Measurements from ENCODE around the gene THAP4.

THAP4 gene

DNA sequence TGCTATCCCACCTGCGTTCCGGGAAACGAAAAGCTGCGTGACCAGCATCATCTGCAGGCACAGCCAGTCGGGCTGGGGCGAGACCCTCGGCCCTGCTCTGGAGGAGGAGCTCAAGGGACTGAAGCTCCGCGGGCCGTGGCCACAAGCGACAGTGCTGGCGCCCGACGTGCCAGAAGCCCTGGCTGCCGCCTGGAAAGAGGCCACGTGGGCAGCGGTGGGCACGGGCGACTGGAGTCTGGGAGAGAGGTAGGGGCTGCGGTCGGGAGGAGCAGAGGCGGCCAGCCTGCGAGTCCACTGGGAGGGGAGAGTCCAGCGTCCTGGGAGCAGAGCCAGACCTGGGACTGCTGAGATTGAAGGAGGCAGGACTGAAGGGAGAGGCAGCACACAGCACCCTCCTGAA lies 40.4 kb upstream of the THAP4 start:
- no peaks in the 10 kb centered on the region; the same call in 1 of the 2 replicates for H3K36me3 ChIP-seq (replicated peaks; ENCODE audit: insufficient read depth, low read length)

DNA sequence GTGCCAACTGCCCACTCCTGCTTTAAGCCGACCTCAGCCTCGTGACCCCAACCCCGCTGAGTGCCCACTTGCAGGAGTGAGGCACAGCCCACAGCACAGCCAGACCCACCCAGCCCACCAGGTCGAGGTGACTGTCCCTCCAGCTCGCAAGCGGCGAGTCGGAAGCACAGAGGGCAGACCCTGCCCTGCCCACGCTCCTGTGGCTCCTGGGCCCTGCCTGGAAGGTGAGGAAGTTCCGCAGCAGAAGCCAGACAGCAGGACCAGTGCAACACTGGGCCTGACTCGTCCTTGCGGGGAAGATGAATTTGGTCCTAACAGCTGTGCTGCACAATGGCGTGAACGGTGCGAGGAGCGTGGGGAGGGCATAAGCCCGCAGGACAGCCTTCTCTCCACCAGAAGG lies 39.7 kb upstream of the THAP4 start:
- peaks cover 9% of the 10 kb centered on the region for H3K79me2 ChIP-seq (ENCODE audit: low read length)
- TF ChIP-seq, protein P1, sequence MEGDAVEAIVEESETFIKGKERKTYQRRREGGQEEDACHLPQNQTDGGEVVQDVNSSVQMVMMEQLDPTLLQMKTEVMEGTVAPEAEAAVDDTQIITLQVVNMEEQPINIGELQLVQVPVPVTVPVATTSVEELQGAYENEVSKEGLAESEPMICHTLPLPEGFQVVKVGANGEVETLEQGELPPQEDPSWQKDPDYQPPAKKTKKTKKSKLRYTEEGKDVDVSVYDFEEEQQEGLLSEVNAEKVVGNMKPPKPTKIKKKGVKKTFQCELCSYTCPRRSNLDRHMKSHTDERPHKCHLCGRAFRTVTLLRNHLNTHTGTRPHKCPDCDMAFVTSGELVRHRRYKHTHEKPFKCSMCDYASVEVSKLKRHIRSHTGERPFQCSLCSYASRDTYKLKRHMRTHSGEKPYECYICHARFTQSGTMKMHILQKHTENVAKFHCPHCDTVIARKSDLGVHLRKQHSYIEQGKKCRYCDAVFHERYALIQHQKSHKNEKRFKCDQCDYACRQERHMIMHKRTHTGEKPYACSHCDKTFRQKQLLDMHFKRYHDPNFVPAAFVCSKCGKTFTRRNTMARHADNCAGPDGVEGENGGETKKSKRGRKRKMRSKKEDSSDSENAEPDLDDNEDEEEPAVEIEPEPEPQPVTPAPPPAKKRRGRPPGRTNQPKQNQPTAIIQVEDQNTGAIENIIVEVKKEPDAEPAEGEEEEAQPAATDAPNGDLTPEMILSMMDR (IDR thresholded peaks at IDR 0.05; ENCODE audit: low read length) = no peak
- TF ChIP-seq EZH2 (optimal IDR thresholded peaks at IDR 0.05; ENCODE audit: low read depth, low read length) (no peak), EZH2phosphoT487 (IDR thresholded peaks at IDR 0.05; ENCODE audit: low read length) (no peak)
- H3K9ac ChIP-seq (ENCODE audit: low read length) = no peak overlapping the region
- no peak overlapping the region for H2AFZ ChIP-seq (ENCODE audit: low read length)
- no peaks in the 10 kb centered on the region for H3K4me1 ChIP-seq (ENCODE audit: low read length)
- no peaks in the 10 kb centered on the region for H3K9me3 ChIP-seq (replicated peaks; ENCODE audit: insufficient read depth, low read length)
- H3K36me3 ChIP-seq (replicated peaks; ENCODE audit: insufficient read depth, low read length) = no peaks in the 10 kb centered on the region; the same call in 1 of the 2 replicates
- H3F3A ChIP-seq (ENCODE audit: insufficient read depth, low read length) = no peaks in the 10 kb centered on the region
- H3K27me3 ChIP-seq (replicated peaks; ENCODE audit: insufficient read depth, low read length) = no peaks in the 10 kb centered on the region
- no peak overlapping the region for H3K27ac ChIP-seq (ENCODE audit: low read length)
- no peak overlapping the region for H3K4me2 ChIP-seq (ENCODE audit: low read depth, low read length)
- DNase-seq = no peak
- no peak overlapping the region for H3K4me3 ChIP-seq (ENCODE audit: low read length)
- no peaks in the 10 kb centered on the region for H4K20me1 ChIP-seq (ENCODE audit: insufficient read depth, low read length)
- H3K9me2 ChIP-seq (replicated peaks; ENCODE audit: insufficient read depth, low read length) = no peaks in the 10 kb centered on the region

More for the DNA sequence above, 40.4 kb upstream of the THAP4 start:
- H3K4me3 ChIP-seq (ENCODE audit: low read length) = no peak overlapping the region
- no peaks in the 10 kb centered on the region for H3F3A ChIP-seq (ENCODE audit: insufficient read depth, low read length)
- no peaks in the 10 kb centered on the region for H3K9me2 ChIP-seq (replicated peaks; ENCODE audit: insufficient read depth, low read length)
- TF ChIP-seq, protein P1 (IDR thresholded peaks at IDR 0.05; ENCODE audit: low read length) = no peak
- TF ChIP-seq EZH2 (optimal IDR thresholded peaks at IDR 0.05; ENCODE audit: low read depth, low read length) (no peak), EZH2phosphoT487 (IDR thresholded peaks at IDR 0.05; ENCODE audit: low read length) (no peak)
- no peak overlapping the region for H3K27ac ChIP-seq (ENCODE audit: low read length)
- H4K20me1 ChIP-seq (ENCODE audit: insufficient read depth, low read length) = no peaks in the 10 kb centered on the region
- no peaks in the 10 kb centered on the region for H3K4me1 ChIP-seq (ENCODE audit: low read length)
- no peak overlapping the region for H3K9ac ChIP-seq (ENCODE audit: low read length)
- H3K27me3 ChIP-seq (replicated peaks; ENCODE audit: insufficient read depth, low read length) = no peaks in the 10 kb centered on the region
- no peaks in the 10 kb centered on the region for H3K9me3 ChIP-seq (replicated peaks; ENCODE audit: insufficient read depth, low read length)
- peaks cover 14% of the 10 kb centered on the region for H3K79me2 ChIP-seq (ENCODE audit: low read length)
- H2AFZ ChIP-seq (ENCODE audit: low read length) = no peak overlapping the region
- no peak overlapping the region for H3K4me2 ChIP-seq (ENCODE audit: low read depth, low read length)
- no peak for DNase-seq

DNA sequence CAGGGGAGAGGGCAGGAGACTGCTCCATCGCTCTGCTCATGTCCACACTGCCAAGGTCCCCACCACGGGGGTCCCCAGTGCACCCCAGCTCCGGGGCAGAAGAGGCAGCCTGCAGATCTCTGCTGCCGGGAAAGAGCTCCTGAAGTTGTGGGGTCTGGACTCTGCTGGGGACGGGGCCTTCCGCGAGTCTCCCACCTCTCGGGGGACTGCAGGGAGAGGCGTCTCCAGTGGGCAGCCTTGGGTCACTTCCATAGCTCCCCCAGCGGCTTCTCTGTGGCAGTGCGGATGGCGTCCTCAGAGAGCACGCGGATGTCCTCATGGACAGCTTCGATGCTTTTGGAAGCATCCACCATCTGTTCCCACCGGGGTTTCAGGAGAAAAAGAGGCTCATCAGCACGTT lies 38.9 kb upstream of the THAP4 start:
- Histone ChIP-seq H3K27ac (ENCODE audit: low read length) (no peak overlapping the region), H3K4me3 (ENCODE audit: low read length) (no peak overlapping the region), H4K20me1 (ENCODE audit: insufficient read depth, low read length) (no peaks in the 10 kb centered on the region), H3K9me3 (replicated peaks; ENCODE audit: insufficient read depth, low read length) (no peaks in the 10 kb centered on the region), H3K9me2 (replicated peaks; ENCODE audit: insufficient read depth, low read length) (no peaks in the 10 kb centered on the region), H3K79me2 (ENCODE audit: low read length) (peaks cover 4% of the 10 kb centered on the region; the same call in 1 of the 2 replicates), H3K36me3 (replicated peaks; ENCODE audit: insufficient read depth, low read length) (no peaks in the 10 kb centered on the region; the same call in 1 of the 2 replicates), H3F3A (ENCODE audit: insufficient read depth, low read length) (no peaks in the 10 kb centered on the region), H3K9ac (ENCODE audit: low read length) (no peak overlapping the region), H3K4me1 (ENCODE audit: low read length) (no peaks in the 10 kb centered on the region), H3K27me3 (replicated peaks; ENCODE audit: insufficient read depth, low read length) (no peaks in the 10 kb centered on the region), H3K4me2 (ENCODE audit: low read depth, low read length) (no peak overlapping the region), H2AFZ (ENCODE audit: low read length) (no peak overlapping the region)
- TF ChIP-seq EZH2phosphoT487 (IDR thresholded peaks at IDR 0.05; ENCODE audit: low read length) (no peak), EZH2 (optimal IDR thresholded peaks at IDR 0.05; ENCODE audit: low read depth, low read length) (no peak)
- TF ChIP-seq, protein P1 (IDR thresholded peaks at IDR 0.05; ENCODE audit: low read length) = no peak
- no peak for DNase-seq

All from MM.1S (cell line).